HG02981 (cell line): ENCODE data around the gene BEND5.

Experiments used
- ATAC-seq: cut with Tn5 transposase; IDR thresholded peaks from one replicate; pipeline ENCODE4 v1.9.1; 2021; ENCODE audit warnings: mild to moderate bottlenecking, moderate library complexity; ENCODE audit not compliant: unreplicated experiment

Gene BEND5

GRCh38 chr1:48726139-48726538 lies 50.6 kb downstream of the BEND5 start:
- no peak for ATAC-seq

GRCh38 chr1:48725341-48726046 lies 51.2 kb downstream of the BEND5 start:
- ATAC-seq: no peak

- no peak for ATAC-seq
These were observed 55.8 kb downstream of the BEND5 start for GRCh38 chr1:48720929-48721328.

GRCh38 chr1:48718705-48719104 lies 58.0 kb downstream of the BEND5 start:
- no peak for ATAC-seq

GRCh38 chr1:48718116-48718630 lies 58.5 kb downstream of the BEND5 start:
- ATAC-seq: no peak

- ATAC-seq: no peak
These were observed 59.6 kb downstream of the BEND5 start for GRCh38 chr1:48717082-48717481.

- ATAC-seq: no peak
These were observed 60.8 kb downstream of the BEND5 start for GRCh38 chr1:48715921-48716320.

- no peak for ATAC-seq
These were observed 65.8 kb downstream of the BEND5 start for GRCh38 chr1:48710915-48711314.

- no peak for ATAC-seq
These were observed 66.4 kb downstream of the BEND5 start for GRCh38 chr1:48710318-48710717.

GRCh38 chr1:48704736-48705135 lies 72.0 kb downstream of the BEND5 start:
- no peak for ATAC-seq

- no peak for ATAC-seq
These were observed 75.2 kb downstream of the BEND5 start for GRCh38 chr1:48701445-48701844.

GRCh38 chr1:48697066-48697707 lies 79.5 kb downstream of the BEND5 start:
- no peak for ATAC-seq

GRCh38 chr1:48695161-48695560 lies 81.5 kb downstream of the BEND5 start:
- no peak for ATAC-seq

- no peak for ATAC-seq
These were observed 82.9 kb downstream of the BEND5 start for GRCh38 chr1:48693674-48694320.

- ATAC-seq: no peak
These were observed 83.5 kb downstream of the BEND5 start for GRCh38 chr1:48693180-48693579.

GRCh38 chr1:48692235-48692634 lies 84.5 kb downstream of the BEND5 start:
- no peak for ATAC-seq

GRCh38 chr1:48691429-48692001 lies 85.2 kb downstream of the BEND5 start:
- peak; percentile 72 for ATAC-seq

- ATAC-seq: peak; percentile 69
These were observed 88.5 kb downstream of the BEND5 start for GRCh38 chr1:48688102-48688760.

GRCh38 chr1:48687282-48688045 lies 89.2 kb downstream of the BEND5 start:
- no peak for ATAC-seq

GRCh38 chr1:48686159-48686558 lies 90.5 kb downstream of the BEND5 start:
- ATAC-seq: no peak
